HG03108 (cell line): Measurements from ENCODE around the gene FAM118A.
"Not testable (repeated sequence)": the region's sequence is repeated elsewhere in the genome, so short reads cannot be mapped to it uniquely, and the experiment has no call there.

Experiments used
- ATAC-seq: cut with Tn5 transposase; IDR thresholded peaks from one replicate; pipeline ENCODE4 v1.9.1; 2021; ENCODE audit warnings: moderate library complexity; ENCODE audit not compliant: unreplicated experiment

The FAM118A gene

GRCh38 chr22:45309422-45310227, at the start of gene FAM118A:
Gene FAM118A (plus strand): TSS chr22:45309934. CDS start chr22:45322380, 12,446 bp downstream.
- peak; percentile 79 for ATAC-seq

GRCh38 chr22:45260395-45260759, 49.4 kb upstream of the FAM118A start:
- not testable (repeated sequence) for ATAC-seq

- ATAC-seq: no peak
Measured at GRCh38 chr22:45261407-45262088, 48.2 kb upstream of the FAM118A start.

GRCh38 chr22:45262195-45262930, 47.4 kb upstream of the FAM118A start:
- ATAC-seq: no peak

GRCh38 chr22:45262931-45263462, 46.7 kb upstream of the FAM118A start:
- ATAC-seq: peak; percentile 26

- peak; percentile 74 for ATAC-seq
Measured at GRCh38 chr22:45263463-45264269, 46.1 kb upstream of the FAM118A start.

GRCh38 chr22:45265535-45265934, 44.2 kb upstream of the FAM118A start:
- no peak for ATAC-seq

- no peak for ATAC-seq
Measured at GRCh38 chr22:45268167-45268957, 41.4 kb upstream of the FAM118A start.

- ATAC-seq: no peak
Measured at GRCh38 chr22:45268958-45269844, 40.5 kb upstream of the FAM118A start.

- ATAC-seq: no peak
Measured at GRCh38 chr22:45270095-45271020, 39.4 kb upstream of the FAM118A start.

- ATAC-seq: no peak
Measured at GRCh38 chr22:45271667-45272201, 38.0 kb upstream of the FAM118A start.

GRCh38 chr22:45272498-45272897, 37.2 kb upstream of the FAM118A start:
- no peak for ATAC-seq

GRCh38 chr22:45273452-45274075, 36.2 kb upstream of the FAM118A start:
- ATAC-seq: no peak

GRCh38 chr22:45276507-45277105, 33.1 kb upstream of the FAM118A start:
- no peak for ATAC-seq

- not testable (repeated sequence) for ATAC-seq
Measured at GRCh38 chr22:45277720-45278119, 32.0 kb upstream of the FAM118A start.

- ATAC-seq: no peak
Measured at GRCh38 chr22:45278125-45278524, 31.6 kb upstream of the FAM118A start.

- no peak for ATAC-seq
Measured at GRCh38 chr22:45280587-45280980, 29.1 kb upstream of the FAM118A start.
